Astrocyte (in vitro differentiated cells and primary cell): Measurements from ENCODE around the gene PDZD2. TPM values are rescaled to one million over a fixed set of nuclear protein-coding genes. Genes with fewer than 3 reads are reported as not detected.
"Not testable (repeated sequence)": the region's sequence is repeated elsewhere in the genome, so short reads cannot be mapped to it uniquely, and the experiment has no call there.

ENCODE experiments used
- DNase-seq: peaks from one replicate; pipeline ENCODE4 v3.0.0-alpha.2; 2010; ENCODE audit warnings: low read depth
- FAIRE-seq: peaks from 2 replicates; lab custom pipeline; 2011; peaks lifted over from hg19 to GRCh38; lab: Jason Lieb, UNC
- H2AFZ ChIP-seq: 2 replicates; pipeline ENCODE4 v1.6.0; 2012; ENCODE audit warnings: low read depth, low read length, inconsistent platforms
- H3K27ac ChIP-seq: 2 replicates; pipeline ENCODE4 v1.5.1; 2011; ENCODE audit warnings: low read depth, low read length, inconsistent platforms
- H3K27me3 ChIP-seq: 2 replicates; pipeline ENCODE4 v1.6.0; 2011; ENCODE audit warnings: low read length, inconsistent platforms; ENCODE audit not compliant: insufficient read depth
- H3K36me3 ChIP-seq: 2 replicates; pipeline ENCODE4 v1.5.1; 2011; ENCODE audit warnings: low read length, inconsistent platforms; ENCODE audit not compliant: insufficient read depth
- H3K4me1 ChIP-seq: 2 replicates; pipeline ENCODE4 v1.5.1; 2011; ENCODE audit warnings: low read length, inconsistent platforms; ENCODE audit not compliant: insufficient read depth
- H3K4me2 ChIP-seq: 2 replicates; pipeline ENCODE4 v1.6.0; 2012; ENCODE audit warnings: low read length, inconsistent platforms
- H3K4me3 ChIP-seq: 2 replicates; pipeline ENCODE4 v1.5.1; 2011; ENCODE audit warnings: low read depth, mild to moderate bottlenecking, low read length, inconsistent platforms; ENCODE audit not compliant: insufficient read depth
- H3K79me2 ChIP-seq: 2 replicates; pipeline ENCODE4 v1.6.0; 2012; ENCODE audit warnings: mild to moderate bottlenecking, low read length, inconsistent platforms; ENCODE audit not compliant: insufficient read depth
- H3K9ac ChIP-seq: 2 replicates; pipeline ENCODE4 v1.6.0; 2012; ENCODE audit warnings: mild to moderate bottlenecking, low read length, inconsistent platforms
- H3K9me3 ChIP-seq: 2 replicates; pipeline ENCODE4 v1.5.1; 2012; ENCODE audit warnings: low read depth, mild to moderate bottlenecking, low read length, inconsistent platforms; ENCODE audit not compliant: insufficient read depth
- H4K20me1 ChIP-seq: 2 replicates; pipeline ENCODE4 v1.6.0; 2012; ENCODE audit warnings: low read length, inconsistent platforms; ENCODE audit not compliant: insufficient read depth
- H3K27ac Mint-ChIP-seq: one replicate; pipeline ENCODE4 v1.8.0; 2021; ENCODE audit warnings: mild to moderate bottlenecking, mixed read lengths; ENCODE audit not compliant: unreplicated experiment
- H3K27me3 Mint-ChIP-seq: one replicate; pipeline ENCODE4 v1.8.0; 2021; ENCODE audit warnings: low read depth, mixed read lengths; ENCODE audit not compliant: unreplicated experiment
- H3K36me3 Mint-ChIP-seq: one replicate; pipeline ENCODE4 v1.8.0; 2021; ENCODE audit warnings: low read depth, mixed read lengths; ENCODE audit not compliant: unreplicated experiment
- H3K4me1 Mint-ChIP-seq: one replicate; pipeline ENCODE4 v1.8.0; 2021; ENCODE audit warnings: low read depth, mixed read lengths; ENCODE audit not compliant: unreplicated experiment
- H3K4me3 Mint-ChIP-seq: one replicate; pipeline ENCODE4 v1.8.0; 2021; ENCODE audit warnings: mild to moderate bottlenecking, moderate library complexity, mixed read lengths; ENCODE audit not compliant: unreplicated experiment
- H3K9me3 Mint-ChIP-seq: one replicate; pipeline ENCODE4 v1.8.0; 2021; ENCODE audit warnings: mild to moderate bottlenecking, mixed read lengths; ENCODE audit not compliant: unreplicated experiment
- EZH2 ChIP-seq: IDR thresholded peaks from 2 replicates; pipeline ENCODE4 v1.6.1; 2012; ENCODE audit warnings: mild to moderate bottlenecking, low read length, inconsistent platforms; ENCODE audit not compliant: insufficient read depth
- total RNA-seq: library from RNA; stranded (reverse); gene quantifications from 2 replicates; pipeline ENCODE4 v1.2.1, GENCODE V29; 2021
- TF ChIP-seq, protein P1 (sequence below): IDR thresholded peaks from 2 replicates; pipeline ENCODE4 v1.5.1; 2011; ENCODE audit warnings: low read depth, mild to moderate bottlenecking, inconsistent platforms, low read length, moderate library complexity; ENCODE audit not compliant: insufficient read depth

Gene PDZD2
- total RNA-seq, 1 donor from 2014 or later: 10.3 TPM

DNA sequence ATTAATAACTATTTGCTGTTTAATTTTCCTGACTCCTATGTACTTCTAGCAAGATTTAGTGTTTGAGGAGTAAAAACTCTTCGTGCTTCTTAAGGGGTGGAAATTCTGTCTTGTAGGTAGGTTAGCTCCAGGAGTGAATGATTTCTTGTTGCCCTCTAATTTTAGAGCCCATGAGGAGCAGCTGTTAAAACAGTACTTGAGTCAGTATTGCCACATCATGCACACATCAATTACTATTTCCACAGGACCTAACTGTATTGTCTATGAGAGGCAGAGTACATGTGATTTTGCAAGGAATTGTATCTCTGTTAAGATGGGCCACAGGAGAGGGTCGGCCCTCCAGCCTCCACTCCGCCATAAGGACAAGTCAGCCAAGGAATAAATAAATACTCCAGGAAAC lies 91.2 kb downstream of the PDZD2 start:
- Histone ChIP-seq H3K4me2 (no peak overlapping the region), H3K4me1 (no peaks in the 10 kb centered on the region)
- FAIRE-seq: no peak

DNA sequence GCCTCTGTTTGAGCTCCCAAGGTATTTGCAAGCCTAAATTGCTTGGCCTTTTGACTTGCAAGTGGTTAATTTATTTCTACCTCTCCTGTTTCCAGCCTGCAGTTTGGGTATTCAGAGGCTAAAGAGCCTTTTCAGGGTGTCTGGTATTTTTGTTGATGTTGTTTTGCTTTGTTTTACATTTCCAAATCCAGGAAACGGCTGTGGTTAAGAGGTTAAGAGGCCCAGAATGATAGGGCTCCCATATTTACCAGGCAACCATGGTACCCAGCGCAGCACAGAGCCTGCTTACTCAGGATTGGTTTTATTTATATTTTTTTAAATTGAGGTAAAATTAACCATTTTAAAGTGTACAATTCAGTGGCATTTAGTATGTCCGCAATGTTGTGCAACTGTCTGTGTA lies 92.1 kb downstream of the PDZD2 start:
- H3K4me1 ChIP-seq: no peaks in the 10 kb centered on the region
- H4K20me1 ChIP-seq: no peaks in the 10 kb centered on the region
- H3K9me3 Mint-ChIP-seq: no peaks in the 10 kb centered on the region
- H3K79me2 ChIP-seq: no peaks in the 10 kb centered on the region
- no peak overlapping the region for H3K27ac Mint-ChIP-seq
- H3K36me3 Mint-ChIP-seq: no peaks in the 10 kb centered on the region
- no peaks in the 10 kb centered on the region for H3K27me3 Mint-ChIP-seq
- TF ChIP-seq, protein P1, sequence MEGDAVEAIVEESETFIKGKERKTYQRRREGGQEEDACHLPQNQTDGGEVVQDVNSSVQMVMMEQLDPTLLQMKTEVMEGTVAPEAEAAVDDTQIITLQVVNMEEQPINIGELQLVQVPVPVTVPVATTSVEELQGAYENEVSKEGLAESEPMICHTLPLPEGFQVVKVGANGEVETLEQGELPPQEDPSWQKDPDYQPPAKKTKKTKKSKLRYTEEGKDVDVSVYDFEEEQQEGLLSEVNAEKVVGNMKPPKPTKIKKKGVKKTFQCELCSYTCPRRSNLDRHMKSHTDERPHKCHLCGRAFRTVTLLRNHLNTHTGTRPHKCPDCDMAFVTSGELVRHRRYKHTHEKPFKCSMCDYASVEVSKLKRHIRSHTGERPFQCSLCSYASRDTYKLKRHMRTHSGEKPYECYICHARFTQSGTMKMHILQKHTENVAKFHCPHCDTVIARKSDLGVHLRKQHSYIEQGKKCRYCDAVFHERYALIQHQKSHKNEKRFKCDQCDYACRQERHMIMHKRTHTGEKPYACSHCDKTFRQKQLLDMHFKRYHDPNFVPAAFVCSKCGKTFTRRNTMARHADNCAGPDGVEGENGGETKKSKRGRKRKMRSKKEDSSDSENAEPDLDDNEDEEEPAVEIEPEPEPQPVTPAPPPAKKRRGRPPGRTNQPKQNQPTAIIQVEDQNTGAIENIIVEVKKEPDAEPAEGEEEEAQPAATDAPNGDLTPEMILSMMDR: no peak
- no peak for TF ChIP-seq EZH2
- H3K4me1 Mint-ChIP-seq: no peaks in the 10 kb centered on the region
- no peak for DNase-seq
- no peak overlapping the region for H3K4me3 Mint-ChIP-seq
- no peaks in the 10 kb centered on the region for H3K27me3 ChIP-seq
- H3K36me3 ChIP-seq: no peaks in the 10 kb centered on the region
- H3K9ac ChIP-seq: no peak overlapping the region
- no peak for FAIRE-seq
- H3K4me3 ChIP-seq: no peak overlapping the region
- no peak overlapping the region for H3K27ac ChIP-seq
- no peak overlapping the region for H2AFZ ChIP-seq
- H3K9me3 ChIP-seq: no peaks in the 10 kb centered on the region
- H3K4me2 ChIP-seq: no peak overlapping the region

More for the DNA sequence above, 91.2 kb downstream of the PDZD2 start:
- Mint-ChIP-seq H3K27ac (no peak overlapping the region), H3K27me3 (no peaks in the 10 kb centered on the region), H3K4me3 (no peak overlapping the region), H3K4me1 (no peaks in the 10 kb centered on the region), H3K9me3 (no peaks in the 10 kb centered on the region), H3K36me3 (no peaks in the 10 kb centered on the region)
- Histone ChIP-seq H3K36me3 (no peaks in the 10 kb centered on the region), H3K9ac (no peak overlapping the region), H3K79me2 (no peaks in the 10 kb centered on the region), H3K9me3 (no peaks in the 10 kb centered on the region), H3K27me3 (no peaks in the 10 kb centered on the region), H2AFZ (no peak overlapping the region), H3K27ac (no peak overlapping the region), H3K4me3 (no peak overlapping the region), H4K20me1 (no peaks in the 10 kb centered on the region)
- DNase-seq: no peak
- TF ChIP-seq EZH2: no peak
- TF ChIP-seq, protein P1: no peak

DNA sequence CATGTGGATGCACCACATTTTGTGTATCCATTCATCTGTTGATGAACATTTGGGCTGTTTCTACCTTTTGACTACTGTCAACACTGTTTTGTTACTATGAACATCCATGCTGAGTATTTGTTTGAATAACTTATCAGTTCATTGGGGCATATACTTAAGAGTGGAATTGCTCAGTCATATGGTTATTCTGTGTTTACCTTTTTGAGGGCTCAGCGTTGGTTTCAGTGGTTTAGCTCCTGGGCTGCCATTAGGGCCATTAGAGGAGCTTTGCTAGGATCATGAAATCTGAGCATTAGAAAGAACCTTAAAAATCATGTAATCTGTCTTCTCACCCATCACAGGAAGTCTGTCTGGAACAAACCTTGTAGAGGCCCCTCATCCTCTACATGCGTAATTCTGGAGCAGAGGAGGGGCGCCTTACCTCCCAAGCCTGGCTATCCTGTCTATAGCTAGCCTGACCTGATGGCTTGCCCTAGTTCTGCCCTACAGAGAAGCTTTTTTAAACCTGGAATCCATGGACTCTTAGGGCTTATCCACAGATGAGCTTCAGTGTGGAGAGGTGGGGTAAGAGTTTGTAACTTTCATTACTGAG lies 92.9 kb downstream of the PDZD2 start:
- H3K27me3 ChIP-seq: no peaks in the 10 kb centered on the region
- H3K9me3 Mint-ChIP-seq: no peaks in the 10 kb centered on the region
- no peaks in the 10 kb centered on the region for H3K36me3 ChIP-seq
- no peak overlapping the region for H3K27ac ChIP-seq
- H3K27me3 Mint-ChIP-seq: no peaks in the 10 kb centered on the region
- H3K79me2 ChIP-seq: no peaks in the 10 kb centered on the region
- no peak for DNase-seq
- no peak overlapping the region for H3K4me2 ChIP-seq
- TF ChIP-seq, protein P1: no peak
- no peak for TF ChIP-seq EZH2
- no peak overlapping the region for H3K4me3 Mint-ChIP-seq
- H3K4me3 ChIP-seq: no peak overlapping the region
- FAIRE-seq: peak; percentile 13
- no peaks in the 10 kb centered on the region for H3K4me1 ChIP-seq
- no peak overlapping the region for H3K27ac Mint-ChIP-seq
- H3K4me1 Mint-ChIP-seq: no peaks in the 10 kb centered on the region
- H3K9ac ChIP-seq: no peak overlapping the region
- H3K9me3 ChIP-seq: no peaks in the 10 kb centered on the region
- H4K20me1 ChIP-seq: no peaks in the 10 kb centered on the region
- H2AFZ ChIP-seq: no peak overlapping the region
- H3K36me3 Mint-ChIP-seq: no peaks in the 10 kb centered on the region

DNA sequence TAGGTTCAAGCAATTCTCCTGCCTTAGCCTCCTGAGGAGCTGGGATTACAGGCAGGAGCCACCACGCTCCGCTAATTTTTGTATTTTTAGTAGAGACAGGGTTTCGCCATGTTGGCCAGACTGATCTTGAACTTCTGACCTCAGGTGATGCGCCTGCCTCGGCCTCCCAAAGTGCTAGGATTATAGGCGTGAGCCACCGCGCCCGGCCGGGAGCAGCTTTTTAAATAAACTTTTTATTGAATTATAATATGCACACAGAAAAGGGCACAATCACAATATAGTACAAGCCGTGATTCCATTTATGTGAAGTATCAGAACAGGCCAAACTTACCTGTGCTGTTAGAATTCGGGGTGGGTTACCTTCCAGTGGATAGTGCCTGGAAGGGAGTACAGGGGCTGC lies 93.9 kb downstream of the PDZD2 start:
- not testable (repeated sequence) for H3K27ac Mint-ChIP-seq, H3K79me2 ChIP-seq, H3K27me3 Mint-ChIP-seq, H3K9me3 ChIP-seq, FAIRE-seq, H3K4me1 Mint-ChIP-seq, H3K36me3 Mint-ChIP-seq, H3K4me2 ChIP-seq, H3K4me3 Mint-ChIP-seq, H4K20me1 ChIP-seq, H3K36me3 ChIP-seq, H3K4me1 ChIP-seq, H3K27ac ChIP-seq, H3K9me3 Mint-ChIP-seq, H3K9ac ChIP-seq, DNase-seq, H3K27me3 ChIP-seq, H2AFZ ChIP-seq, H3K4me3 ChIP-seq
